HUES64 (cell line): ENCODE data around the gene CDH13.

Experiments used
- H3K27ac ChIP-seq: 2 replicates; pipeline ENCODE4 v1.7.0; 2013; ENCODE audit warnings: low read depth, low read length, inconsistent platforms
- H3K27me3 ChIP-seq: 2 replicates; pipeline ENCODE4 v1.6.1; 2013; ENCODE audit warnings: mild to moderate bottlenecking, low read length; ENCODE audit not compliant: insufficient read depth
- H3K36me3 ChIP-seq: 2 replicates; pipeline ENCODE4 v1.6.1; 2013; ENCODE audit warnings: mild to moderate bottlenecking, low read length; ENCODE audit not compliant: insufficient read depth
- H3K4me1 ChIP-seq: 2 replicates; pipeline ENCODE4 v1.6.1; 2013; ENCODE audit warnings: mild to moderate bottlenecking, low read length, moderate library complexity; ENCODE audit not compliant: insufficient read depth
- H3K4me3 ChIP-seq: 2 replicates; pipeline ENCODE4 v1.5.1; 2013; ENCODE audit warnings: mild to moderate bottlenecking, low read length, moderate library complexity
- H3K9ac ChIP-seq: 2 replicates; pipeline ENCODE4 v1.6.1; 2013; ENCODE audit warnings: mild to moderate bottlenecking, low read depth, low read length
- H3K9me3 ChIP-seq: 2 replicates; pipeline ENCODE4 v1.6.1; 2013; ENCODE audit warnings: low read depth, low read length; ENCODE audit not compliant: insufficient read depth
- WGBS: fragments of 150-250, 120-280 bp; methylation state at CpG from one replicate; pipeline ENCODE4 v1.1.7; 2013; ENCODE audit warnings: missing lambda C conversion rate; 5-methylcytosine and 5-hydroxymethylcytosine counted together

Gene CDH13

DNA sequence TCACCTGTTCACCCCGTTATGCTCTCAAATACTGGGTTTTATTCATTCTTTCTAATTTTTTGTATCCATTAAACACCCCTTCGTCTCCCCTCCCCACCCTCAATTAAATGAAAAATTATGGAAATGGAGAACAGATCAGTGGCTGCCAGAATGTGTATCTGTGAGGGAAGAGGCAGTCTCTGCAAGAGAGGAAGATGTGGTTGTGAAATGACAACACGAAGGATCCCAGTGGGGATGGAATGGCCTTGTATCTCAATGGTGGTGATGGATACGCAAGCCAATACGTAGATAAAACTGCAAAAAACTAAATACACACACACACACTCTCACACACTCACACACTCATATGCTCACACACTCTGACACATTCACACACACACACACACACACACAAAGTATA lies 570.7 kb downstream of the CDH13 start:
- H3K27ac ChIP-seq: no peak overlapping the region
- WGBS: 98% methylated on average over 3 of the region's 5 CpGs
- no peak overlapping the region for H3K4me3 ChIP-seq
- H3K36me3 ChIP-seq: no peaks in the 10 kb centered on the region
- H3K27me3 ChIP-seq: no peaks in the 10 kb centered on the region
- H3K9ac ChIP-seq: no peak overlapping the region
- no peaks in the 10 kb centered on the region for H3K4me1 ChIP-seq
- no peaks in the 10 kb centered on the region for H3K9me3 ChIP-seq

DNA sequence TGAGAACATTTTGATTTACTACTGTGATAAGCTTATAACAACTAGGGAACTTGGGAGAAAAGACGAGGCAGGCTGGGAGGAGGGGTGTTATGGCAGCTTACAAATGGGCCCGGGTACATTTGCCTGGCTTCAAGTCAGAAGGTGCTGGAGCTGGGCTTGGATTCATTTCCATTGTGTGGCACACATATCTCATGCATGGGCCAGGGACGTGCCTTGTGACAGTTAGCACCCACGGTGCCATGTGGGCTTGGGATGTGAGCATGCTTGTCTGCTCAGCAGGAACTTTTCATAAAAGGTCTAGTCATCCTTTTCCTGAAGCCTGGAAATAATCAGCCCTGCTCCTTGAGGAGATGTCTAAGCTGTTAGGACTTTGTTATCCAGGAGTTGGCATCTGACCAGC lies 572.2 kb downstream of the CDH13 start:
- H3K27ac ChIP-seq: no peak overlapping the region
- no peaks in the 10 kb centered on the region for H3K36me3 ChIP-seq
- H3K4me1 ChIP-seq: no peaks in the 10 kb centered on the region
- H3K4me3 ChIP-seq: no peak overlapping the region
- H3K27me3 ChIP-seq: no peaks in the 10 kb centered on the region
- 90% methylated on average over 4 of the region's 4 CpGs for WGBS
- no peak overlapping the region for H3K9ac ChIP-seq
- H3K9me3 ChIP-seq: no peaks in the 10 kb centered on the region

DNA sequence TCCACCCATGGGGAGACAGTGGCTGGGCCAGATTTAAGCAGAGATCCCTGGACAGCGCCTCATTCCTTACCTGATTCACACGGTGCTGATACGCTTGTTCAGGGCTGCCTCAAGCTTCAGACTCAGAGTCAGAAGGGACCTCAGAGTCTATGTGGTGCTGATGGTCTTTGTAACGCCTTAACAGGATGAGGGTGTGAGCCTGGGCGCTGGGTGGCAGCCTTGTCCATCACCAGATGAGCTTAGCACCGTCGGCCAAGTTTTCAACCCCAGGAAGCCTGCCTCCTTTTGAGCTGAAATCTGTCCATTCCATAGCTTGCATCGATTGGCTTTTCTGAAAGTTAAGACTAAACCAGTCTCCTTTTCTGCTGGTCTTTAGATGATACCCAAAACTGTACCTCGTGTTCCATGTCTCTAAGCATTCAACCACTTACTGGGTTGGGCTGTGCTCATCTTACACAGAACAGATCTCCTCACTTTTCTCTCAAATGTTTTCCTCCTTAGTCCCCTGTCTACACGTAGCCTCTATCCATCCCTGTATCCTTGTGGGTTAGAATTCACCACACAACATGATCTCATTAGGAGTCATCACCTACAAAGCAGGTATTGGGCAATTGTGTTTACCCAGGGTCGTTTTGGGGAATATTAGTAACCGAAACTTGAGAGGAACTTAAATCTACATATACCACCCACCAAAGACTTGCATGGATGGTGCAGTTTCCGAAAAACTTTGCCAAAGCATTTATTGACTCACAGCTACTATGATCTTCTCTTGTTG lies 573.4 kb downstream of the CDH13 start:
- 88% methylated on average over 13 of the region's 13 CpGs for WGBS
- Histone ChIP-seq H3K4me3 (no peak overlapping the region), H3K27me3 (no peaks in the 10 kb centered on the region), H3K27ac (no peak overlapping the region), H3K9me3 (no peaks in the 10 kb centered on the region), H3K9ac (no peak overlapping the region), H3K4me1 (no peaks in the 10 kb centered on the region), H3K36me3 (no peaks in the 10 kb centered on the region)

DNA sequence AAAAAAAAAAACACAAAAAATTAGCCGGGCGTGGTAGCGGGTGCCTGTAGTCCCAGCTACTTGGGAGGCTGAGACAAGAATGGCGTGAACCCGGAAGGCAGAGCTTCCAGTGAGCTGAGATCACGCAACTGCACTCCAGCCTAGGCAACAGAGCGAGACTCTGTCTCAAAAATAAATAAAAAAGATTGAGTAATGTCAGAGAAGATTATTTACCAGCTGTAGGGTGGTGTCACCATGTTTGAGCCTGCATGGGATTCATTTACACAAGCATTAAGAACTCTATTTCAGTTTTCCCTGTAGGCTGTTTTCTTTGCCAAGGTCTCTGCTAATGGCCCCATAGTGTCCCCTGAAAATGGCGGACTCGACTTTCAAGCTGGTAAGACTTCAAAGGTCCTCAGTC lies 575.0 kb downstream of the CDH13 start:
- Histone ChIP-seq H3K27me3 (no peaks in the 10 kb centered on the region), H3K4me3 (no peak overlapping the region), H3K27ac (no peak overlapping the region), H3K9me3 (no peaks in the 10 kb centered on the region), H3K36me3 (no peaks in the 10 kb centered on the region), H3K9ac (no peak overlapping the region), H3K4me1 (no peaks in the 10 kb centered on the region)
- 96% methylated on average over 9 of the region's 9 CpGs for WGBS

DNA sequence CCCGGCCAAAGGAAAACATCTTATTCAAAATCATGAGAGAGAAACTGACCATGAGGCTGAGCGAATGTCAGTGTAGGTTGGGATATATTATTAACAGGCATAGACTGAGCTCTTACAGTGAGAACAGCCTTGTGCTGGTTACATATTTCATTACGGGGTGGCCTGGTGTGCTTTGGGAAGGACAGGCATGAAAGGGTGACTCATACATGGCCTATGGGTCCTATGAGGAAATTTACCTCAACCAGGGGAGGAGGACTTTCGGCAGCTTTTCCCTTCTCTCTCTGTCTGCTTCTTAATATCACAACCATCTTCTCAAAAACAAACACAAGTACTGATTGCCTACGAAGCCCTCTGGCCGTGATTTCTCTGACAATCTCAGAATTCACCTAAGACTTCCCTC lies 579.1 kb downstream of the CDH13 start:
- no peak overlapping the region for H3K4me3 ChIP-seq
- no peak overlapping the region for H3K9ac ChIP-seq
- no peaks in the 10 kb centered on the region for H3K27me3 ChIP-seq
- H3K9me3 ChIP-seq: no peaks in the 10 kb centered on the region
- H3K36me3 ChIP-seq: no peaks in the 10 kb centered on the region
- no peak overlapping the region for H3K27ac ChIP-seq
- WGBS: 78% methylated on average over 6 of the region's 6 CpGs
- no peaks in the 10 kb centered on the region for H3K4me1 ChIP-seq

DNA sequence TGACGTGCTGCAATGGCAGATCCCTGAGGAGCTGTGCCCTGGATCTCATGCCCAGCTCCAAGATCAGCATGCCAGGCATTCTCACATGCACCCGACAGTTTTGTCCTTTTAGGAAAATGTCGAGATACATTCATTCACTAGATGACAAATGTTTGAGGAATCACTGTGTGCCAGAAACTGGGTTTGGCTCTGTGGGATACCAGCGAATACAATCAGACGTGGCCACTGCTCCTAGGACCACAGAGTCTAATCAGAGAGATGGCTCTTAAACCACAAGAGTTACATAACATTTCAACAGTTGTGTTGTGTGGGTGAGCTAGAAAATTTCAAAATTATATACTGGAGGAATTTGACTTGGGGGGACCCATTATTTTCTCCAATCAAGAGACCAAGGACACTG lies 579.7 kb downstream of the CDH13 start:
- H3K4me1 ChIP-seq: no peaks in the 10 kb centered on the region
- H3K9me3 ChIP-seq: no peaks in the 10 kb centered on the region
- no peak overlapping the region for H3K27ac ChIP-seq
- 93% methylated on average over 5 of the region's 5 CpGs for WGBS
- H3K27me3 ChIP-seq: no peaks in the 10 kb centered on the region
- H3K4me3 ChIP-seq: no peak overlapping the region
- no peaks in the 10 kb centered on the region for H3K36me3 ChIP-seq
- H3K9ac ChIP-seq: no peak overlapping the region

DNA sequence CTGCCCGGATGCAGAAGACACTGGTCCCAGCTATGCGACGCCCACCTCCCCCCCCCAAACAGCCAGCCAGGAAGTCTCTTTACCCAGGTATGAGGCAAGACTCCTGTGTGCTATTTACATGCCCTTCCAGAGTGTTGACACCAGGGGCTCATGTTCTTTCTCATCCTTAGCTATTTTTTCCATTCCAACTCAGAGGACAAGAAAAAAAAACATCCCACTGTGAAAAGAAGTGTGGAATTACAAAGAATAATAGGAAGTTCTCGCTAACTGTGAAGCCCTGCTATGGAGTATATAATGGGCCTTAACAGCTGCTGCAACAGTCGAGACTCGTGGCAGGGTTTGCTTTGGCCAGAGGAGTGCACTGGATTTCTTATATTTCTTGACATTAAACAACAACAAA lies 584.9 kb downstream of the CDH13 start:
- Histone ChIP-seq H3K27ac (no peak overlapping the region), H3K36me3 (no peaks in the 10 kb centered on the region), H3K9me3 (no peaks in the 10 kb centered on the region), H3K9ac (no peak overlapping the region), H3K4me1 (no peaks in the 10 kb centered on the region), H3K4me3 (no peak overlapping the region), H3K27me3 (no peaks in the 10 kb centered on the region)
- 74% methylated on average over 6 of the region's 6 CpGs for WGBS

DNA sequence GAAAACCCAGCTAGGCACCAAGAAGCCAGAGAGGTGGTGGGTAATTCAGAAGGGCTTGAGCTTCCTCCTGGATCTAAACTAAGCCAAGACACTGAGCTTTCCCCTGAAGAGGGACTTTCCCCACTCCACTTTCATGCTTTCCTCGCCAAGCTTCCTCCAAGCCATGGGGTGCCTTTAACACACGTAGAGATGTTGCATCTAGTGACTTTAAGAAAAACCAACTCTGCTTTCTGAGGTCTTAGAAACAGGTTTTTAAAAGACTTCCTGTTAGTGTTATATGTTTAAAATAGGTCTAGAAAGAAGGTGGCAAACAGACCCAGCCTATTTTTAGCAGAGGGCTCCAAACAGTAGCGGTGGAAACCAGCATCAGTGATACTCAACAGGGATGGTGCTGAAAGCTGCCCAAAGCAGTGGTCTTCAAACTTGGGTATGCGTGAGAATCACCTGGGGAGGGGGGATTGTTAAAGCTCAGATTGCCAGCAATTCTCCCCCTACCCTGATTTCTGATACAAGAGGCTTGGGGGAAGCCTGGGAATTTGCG lies 585.6 kb downstream of the CDH13 start:
- no peaks in the 10 kb centered on the region for H3K4me1 ChIP-seq
- no peaks in the 10 kb centered on the region for H3K9me3 ChIP-seq
- no peak overlapping the region for H3K9ac ChIP-seq
- H3K36me3 ChIP-seq: no peaks in the 10 kb centered on the region
- H3K27ac ChIP-seq: no peak overlapping the region
- H3K4me3 ChIP-seq: no peak overlapping the region
- no peaks in the 10 kb centered on the region for H3K27me3 ChIP-seq
- WGBS: 90% methylated on average over 5 of the region's 5 CpGs

DNA sequence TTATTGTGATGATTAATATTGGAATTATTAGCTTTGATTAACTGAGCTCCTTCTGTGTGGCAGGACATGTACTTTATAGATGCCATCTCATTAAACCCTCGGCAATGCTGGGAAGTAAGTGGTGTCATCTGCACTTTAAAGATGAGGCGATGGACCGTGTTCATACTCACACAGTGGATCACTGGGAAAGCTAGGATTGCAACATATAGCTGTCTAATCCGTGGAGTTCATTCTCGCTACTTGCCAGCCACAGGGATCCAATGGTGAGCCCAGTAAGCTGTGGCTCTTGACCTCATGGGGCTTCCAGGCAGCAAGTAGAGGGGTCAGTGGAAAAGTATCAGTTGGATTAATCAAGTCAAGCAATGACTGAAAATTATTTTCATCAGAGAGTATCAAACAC lies 587.9 kb downstream of the CDH13 start:
- H3K9ac ChIP-seq: no peak overlapping the region
- no peak overlapping the region for H3K4me3 ChIP-seq
- 97% methylated on average over 5 of the region's 5 CpGs for WGBS
- no peaks in the 10 kb centered on the region for H3K9me3 ChIP-seq
- no peaks in the 10 kb centered on the region for H3K27me3 ChIP-seq
- no peak overlapping the region for H3K27ac ChIP-seq
- no peaks in the 10 kb centered on the region for H3K4me1 ChIP-seq
- H3K36me3 ChIP-seq: no peaks in the 10 kb centered on the region

DNA sequence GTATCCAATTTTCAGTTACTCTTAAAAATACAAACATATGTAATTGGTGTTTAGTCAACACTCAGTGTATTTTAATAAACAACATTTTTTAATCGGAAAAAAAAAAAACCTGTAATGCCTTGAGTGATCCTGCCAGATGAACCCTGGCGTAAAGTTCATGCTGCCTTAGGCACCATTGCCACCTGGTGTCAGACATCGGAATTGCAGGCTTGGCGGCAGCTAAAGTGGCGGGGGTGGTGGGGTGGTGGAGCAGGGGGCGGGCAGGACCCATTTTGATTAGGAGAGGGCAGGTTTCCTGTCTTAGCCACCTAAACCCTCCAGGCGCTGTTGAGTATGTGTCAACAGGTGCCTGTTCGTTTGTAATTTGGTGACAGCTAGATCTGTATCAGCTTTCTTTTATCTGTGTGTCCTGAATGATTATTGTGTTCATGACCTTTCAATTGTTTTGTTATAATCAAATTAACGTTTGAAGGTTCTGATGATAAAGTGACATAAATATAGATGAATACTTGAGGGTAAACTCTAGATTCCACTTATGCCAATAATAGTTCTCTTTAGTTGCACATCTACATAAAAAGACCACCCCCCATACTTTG lies 588.7 kb downstream of the CDH13 start:
- H3K36me3 ChIP-seq: no peaks in the 10 kb centered on the region
- no peak overlapping the region for H3K4me3 ChIP-seq
- H3K9ac ChIP-seq: no peak overlapping the region
- H3K27ac ChIP-seq: no peak overlapping the region
- no peaks in the 10 kb centered on the region for H3K9me3 ChIP-seq
- no peaks in the 10 kb centered on the region for H3K4me1 ChIP-seq
- no peaks in the 10 kb centered on the region for H3K27me3 ChIP-seq
- WGBS: 21% methylated on average over 9 of the region's 9 CpGs

DNA sequence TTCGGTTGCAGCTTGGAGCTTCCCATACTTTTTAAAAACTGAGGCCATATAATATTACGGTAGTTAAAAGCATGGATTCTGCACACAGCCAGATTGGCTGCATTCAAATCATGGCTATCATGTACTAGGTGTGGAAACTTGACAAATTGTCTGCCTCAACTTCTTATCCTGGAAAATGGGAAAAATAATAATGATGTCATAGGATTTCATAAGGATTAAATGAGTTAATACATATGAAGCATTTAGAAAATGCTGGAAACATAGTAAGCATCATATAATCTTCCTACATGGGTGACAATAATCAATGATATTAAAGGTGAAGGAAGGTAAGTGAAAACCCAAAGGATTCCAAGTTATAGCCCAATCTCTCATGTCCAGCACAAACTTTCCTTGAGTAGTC lies 592.5 kb downstream of the CDH13 start:
- WGBS: 100% methylated on average over 2 of the region's 2 CpGs

More for the DNA sequence above, 592.5 kb downstream of the CDH13 start:
- Histone ChIP-seq H3K4me3 (no peak overlapping the region), H3K9me3 (no peaks in the 10 kb centered on the region), H3K27me3 (no peaks in the 10 kb centered on the region), H3K9ac (no peak overlapping the region), H3K36me3 (no peaks in the 10 kb centered on the region), H3K27ac (no peak overlapping the region), H3K4me1 (no peaks in the 10 kb centered on the region)
